ENCODE data around the gene RIMS4. TPM values are rescaled to one million over a fixed set of nuclear protein-coding genes. Genes with fewer than 3 reads are reported as not detected.

The RIMS4 gene
- total and polyA plus RNA-seq, 9 of the 15 experiments (the other 6 are each of a cell fraction or from before 2014, with no cell fraction given), result 0.04 TPM; not detected in 8

- CTCF ChIA-PET (ENCODE audit: low intra/inter-chr PET ratio), result no interaction called here
- no TSS peak for BruUV-seq (replicated peaks)
- in situ Hi-C loops (cut with MboI), result no loop called here
These were observed 99.1 kb downstream of the RIMS4 start for GRCh38 chr20:44711237-44711636.

DNA sequence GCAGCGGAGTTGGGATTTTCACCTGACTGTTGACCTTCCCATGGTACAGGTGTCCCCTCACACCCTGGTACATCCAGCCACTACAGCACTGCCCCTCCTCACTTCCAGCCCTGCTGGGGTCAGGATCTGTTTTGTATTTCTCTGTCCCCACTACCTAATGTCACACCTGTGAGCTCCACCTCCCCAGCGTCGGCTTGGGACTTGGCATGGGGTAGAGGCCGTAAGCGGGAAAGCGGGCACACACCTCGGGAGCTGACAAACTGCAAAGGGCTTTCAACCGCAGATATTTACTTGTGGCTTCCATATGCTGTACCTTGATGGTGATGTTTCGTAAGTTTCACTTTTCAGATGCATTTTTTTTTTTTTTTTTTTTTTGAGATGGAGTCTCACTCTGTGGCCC is 100.5 kb downstream of the RIMS4 start:
- peaks cover 0 to 8% of the 10 kb centered on the region in 2 experiments; a peak in 2 of 5 replicates for H3K4me1 ChIP-seq (replicated peaks in 1 of 2; ENCODE audit: control insufficient read depth in 2 of 2, insufficient read depth in 2 of 2, low read length in 2 of 2)
- H3K4me3 ChIP-seq, result no peak overlapping the region
- CTCF ChIA-PET (ENCODE audit: low intra/inter-chr PET ratio), result interaction anchor here (0.7 kb wide), 1 partner anchor 510 kb away, joined by 4 read pairs; no protein-coding TSS in a partner anchor
- no peaks in the 10 kb centered on the region for H3K9me1 ChIP-seq (ENCODE audit: control insufficient read depth, insufficient read depth, low read length)
- ATAC-seq (no peak), DNase-seq (ENCODE audit: extremely low read depth in 1 of 4, low spot score in 3 of 4) (no peak), FAIRE-seq (no peak)
- no TSS peak for BruUV-seq (replicated peaks)
- 17% methylated on average over 9 of the region's 9 CpGs for WGBS (ENCODE audit: insufficient coverage, low coverage, missing lambda C conversion rate)
- H3K9me3 ChIP-seq (replicated peaks; ENCODE audit: control insufficient read depth, insufficient read depth, low read depth, low read length), result no peaks in the 10 kb centered on the region
- no peak overlapping the region for H3K4me2 ChIP-seq (ENCODE audit: insufficient read depth, low read length)
- intact Hi-C loops (cut with micrococcal nuclease), result no loop called here
- no peak overlapping the region for H3K27ac ChIP-seq (ENCODE audit: extremely low read depth, low read depth, low read length)
- H4K20me1 ChIP-seq (replicated peaks; ENCODE audit: control insufficient read depth, insufficient read depth, low read length), result 0 out of 2 replicates have a peak, but pooled peaks cover 3% of the 10 kb centered on the region
- in situ Hi-C loops (cut with MboI), result no loop called here
- POLR2A ChIA-PET, result interaction anchor here (0.6 kb wide), 2 partner anchors 9 to 57 kb away, joined by 3 to 4 read pairs; no protein-coding TSS in a partner anchor
- no peak overlapping the region for H2AFZ ChIP-seq (ENCODE audit: low read depth, low read length)
- H3K79me2 ChIP-seq (ENCODE audit: control insufficient read depth, insufficient read depth, low read length), result no peaks in the 10 kb centered on the region
- H3K27me3 ChIP-seq (ENCODE audit: control insufficient read depth in 2 of 2, insufficient read depth in 2 of 2, low read length in 2 of 2), result peaks cover 27 to 46% of the 10 kb centered on the region in 2 experiments
- no peaks in the 10 kb centered on the region for H3K36me3 ChIP-seq (ENCODE audit: control insufficient read depth, insufficient read depth, low read length)
- no peak overlapping the region for H3K9ac ChIP-seq (ENCODE audit: insufficient read depth in 1 of 2, low read depth in 2 of 2, low read length in 2 of 2)
- TF ChIP-seq RAD51 (IDR thresholded peaks at IDR 0.05; ENCODE audit: borderline replicate concordance, low read depth) (no peak), ZNF695 (CRISPR knock-in tag; IDR thresholded peaks at IDR 0.05) (no peak), ZNF280A (IDR thresholded peaks at IDR 0.05; ENCODE audit: low read depth, partially characterized antibody) (no peak), POU5F1 (IDR thresholded peaks at IDR 0.05; ENCODE audit: borderline replicate concordance, low read depth, low read length, partially characterized antibody) (no peak), HDAC6 (IDR thresholded peaks at IDR 0.05; ENCODE audit: low read depth, low read length) (no peak), BCOR (IDR thresholded peaks at IDR 0.05) (no peak)
- TF ChIP-seq, protein P1, sequence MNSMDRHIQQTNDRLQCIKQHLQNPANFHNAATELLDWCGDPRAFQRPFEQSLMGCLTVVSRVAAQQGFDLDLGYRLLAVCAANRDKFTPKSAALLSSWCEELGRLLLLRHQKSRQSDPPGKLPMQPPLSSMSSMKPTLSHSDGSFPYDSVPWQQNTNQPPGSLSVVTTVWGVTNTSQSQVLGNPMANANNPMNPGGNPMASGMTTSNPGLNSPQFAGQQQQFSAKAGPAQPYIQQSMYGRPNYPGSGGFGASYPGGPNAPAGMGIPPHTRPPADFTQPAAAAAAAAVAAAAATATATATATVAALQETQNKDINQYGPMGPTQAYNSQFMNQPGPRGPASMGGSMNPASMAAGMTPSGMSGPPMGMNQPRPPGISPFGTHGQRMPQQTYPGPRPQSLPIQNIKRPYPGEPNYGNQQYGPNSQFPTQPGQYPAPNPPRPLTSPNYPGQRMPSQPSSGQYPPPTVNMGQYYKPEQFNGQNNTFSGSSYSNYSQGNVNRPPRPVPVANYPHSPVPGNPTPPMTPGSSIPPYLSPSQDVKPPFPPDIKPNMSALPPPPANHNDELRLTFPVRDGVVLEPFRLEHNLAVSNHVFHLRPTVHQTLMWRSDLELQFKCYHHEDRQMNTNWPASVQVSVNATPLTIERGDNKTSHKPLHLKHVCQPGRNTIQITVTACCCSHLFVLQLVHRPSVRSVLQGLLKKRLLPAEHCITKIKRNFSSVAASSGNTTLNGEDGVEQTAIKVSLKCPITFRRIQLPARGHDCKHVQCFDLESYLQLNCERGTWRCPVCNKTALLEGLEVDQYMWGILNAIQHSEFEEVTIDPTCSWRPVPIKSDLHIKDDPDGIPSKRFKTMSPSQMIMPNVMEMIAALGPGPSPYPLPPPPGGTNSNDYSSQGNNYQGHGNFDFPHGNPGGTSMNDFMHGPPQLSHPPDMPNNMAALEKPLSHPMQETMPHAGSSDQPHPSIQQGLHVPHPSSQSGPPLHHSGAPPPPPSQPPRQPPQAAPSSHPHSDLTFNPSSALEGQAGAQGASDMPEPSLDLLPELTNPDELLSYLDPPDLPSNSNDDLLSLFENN (IDR thresholded peaks at IDR 0.05; ENCODE audit: low read depth in 2 of 2, low read length in 2 of 2), result no peak
- TF ChIP-seq, protein P2, sequence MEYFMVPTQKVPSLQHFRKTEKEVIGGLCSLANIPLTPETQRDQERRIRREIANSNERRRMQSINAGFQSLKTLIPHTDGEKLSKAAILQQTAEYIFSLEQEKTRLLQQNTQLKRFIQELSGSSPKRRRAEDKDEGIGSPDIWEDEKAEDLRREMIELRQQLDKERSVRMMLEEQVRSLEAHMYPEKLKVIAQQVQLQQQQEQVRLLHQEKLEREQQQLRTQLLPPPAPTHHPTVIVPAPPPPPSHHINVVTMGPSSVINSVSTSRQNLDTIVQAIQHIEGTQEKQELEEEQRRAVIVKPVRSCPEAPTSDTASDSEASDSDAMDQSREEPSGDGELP (CRISPR knock-in tag; IDR thresholded peaks at IDR 0.05; ENCODE audit: borderline replicate concordance), result no peak

More at GRCh38 chr20:44711237-44711636, 99.1 kb downstream of the RIMS4 start:
- Histone ChIP-seq H3K9me3 (replicated peaks; ENCODE audit: control insufficient read depth, insufficient read depth, low read depth, low read length) (no peaks in the 10 kb centered on the region), H3K9me1 (ENCODE audit: control insufficient read depth, insufficient read depth, low read length) (no peaks in the 10 kb centered on the region), H4K20me1 (replicated peaks; ENCODE audit: control insufficient read depth, insufficient read depth, low read length) (peaks cover 6% of the 10 kb centered on the region; the same call in 1 of the 2 replicates), H3K36me3 (ENCODE audit: control insufficient read depth, insufficient read depth, low read length) (no peaks in the 10 kb centered on the region), H2AFZ (ENCODE audit: low read depth, low read length) (no peak overlapping the region), H3K27me3 (ENCODE audit: control insufficient read depth in 2 of 2, insufficient read depth in 2 of 2, low read length in 2 of 2) (peaks cover 27 to 58% of the 10 kb centered on the region in 2 experiments), H3K4me3 (no peak overlapping the region), H3K9ac (ENCODE audit: insufficient read depth in 1 of 2, low read depth in 2 of 2, low read length in 2 of 2) (no peak overlapping the region), H3K4me1 (replicated peaks in 1 of 2; ENCODE audit: control insufficient read depth in 2 of 2, insufficient read depth in 2 of 2, low read length in 2 of 2) (peaks cover 0 to 13% of the 10 kb centered on the region in 2 experiments; a peak in 2 of 5 replicates), H3K4me2 (ENCODE audit: insufficient read depth, low read length) (no peak overlapping the region), H3K27ac (ENCODE audit: extremely low read depth, low read depth, low read length) (no peak overlapping the region), H3K79me2 (ENCODE audit: control insufficient read depth, insufficient read depth, low read length) (no peaks in the 10 kb centered on the region)
- WGBS (ENCODE audit: insufficient coverage, low coverage, missing lambda C conversion rate), result 2% methylated on average over 8 of the region's 8 CpGs
- POLR2A ChIA-PET, result interaction anchor here (1.1 to 1.3 kb wide), 2 partner anchors 10 to 16 kb away, joined by 3 to 4 read pairs; no protein-coding TSS in a partner anchor
- FAIRE-seq (no peak), DNase-seq (ENCODE audit: extremely low read depth in 1 of 4, low spot score in 3 of 4) (no peak), ATAC-seq (no peak)
- intact Hi-C loops (cut with micrococcal nuclease), result no loop called here
- TF ChIP-seq ZNF384 (IDR thresholded peaks at IDR 0.05; ENCODE audit: low read depth, low read length), result no peak
- no peak for TF ChIP-seq CTBP1 (IDR thresholded peaks at IDR 0.05; ENCODE audit: borderline replicate concordance)
- no peak for TF ChIP-seq CBX5 (IDR thresholded peaks at IDR 0.05; ENCODE audit: borderline replicate concordance, low read depth)
